ENCODE data around the gene IER3. TPM values are rescaled to one million over a fixed set of nuclear protein-coding genes. Genes with fewer than 3 reads are reported as not detected.

IER3 gene
- total and polyA plus RNA-seq, 2 of the 13 experiments (the other 11 are each of a cell fraction or from before 2014, with no cell fraction given), result 51.1 to 131 TPM

DNA sequence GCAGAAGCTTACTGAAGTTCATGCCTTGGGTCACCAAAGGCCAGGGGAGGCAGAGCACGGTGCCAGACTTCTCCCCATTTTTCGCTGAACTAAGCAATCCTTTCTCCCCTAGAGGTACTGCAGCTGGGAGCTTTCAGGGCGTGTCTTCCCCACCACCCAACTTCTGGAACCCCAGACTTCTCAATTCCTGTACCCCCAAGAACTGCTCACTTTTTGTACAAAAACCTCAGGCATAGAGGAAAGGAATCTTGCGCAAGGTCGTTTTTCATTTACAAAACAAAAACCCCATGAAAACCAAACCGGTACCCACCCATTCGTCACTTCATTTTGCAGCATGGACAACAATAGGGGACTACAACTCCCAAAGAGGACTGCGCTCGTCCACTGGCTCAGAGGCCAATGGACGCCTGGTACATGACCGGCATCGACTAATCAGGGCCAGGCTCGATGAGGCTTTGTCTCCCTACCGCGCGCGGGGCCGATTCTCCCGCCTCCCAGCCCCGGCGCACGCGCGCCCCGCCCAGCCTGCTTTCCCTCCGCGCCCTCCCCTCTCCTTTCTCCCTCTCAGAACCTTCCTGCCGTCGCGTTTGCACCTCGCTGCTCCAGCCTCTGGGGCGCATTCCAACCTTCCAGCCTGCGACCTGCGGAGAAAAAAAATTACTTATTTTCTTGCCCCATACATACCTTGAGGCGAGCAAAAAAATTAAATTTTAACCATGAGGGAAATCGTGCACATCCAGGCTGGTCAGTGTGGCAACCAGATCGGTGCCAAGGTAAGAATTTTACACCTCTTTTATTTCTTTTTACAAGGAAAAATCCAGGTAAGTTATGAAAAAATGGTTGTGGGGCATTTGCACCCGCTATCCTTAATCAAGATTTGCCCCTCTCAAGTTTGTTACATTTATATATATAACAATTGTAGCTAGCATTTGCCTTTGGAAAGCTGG lies 24.3 kb downstream of the IER3 start, which contains the start of gene TUBB (continued):
- TF ChIP-seq NR2F1 (CRISPR knock-in tag; IDR thresholded peaks at IDR 0.05) (no peak), ZNF790 (CRISPR knock-in tag; IDR thresholded peaks at IDR 0.05; ENCODE audit: borderline replicate concordance) (no peak), ZNF547 (CRISPR knock-in tag; IDR thresholded peaks at IDR 0.05) (no peak), STAG1 (CRISPR knock-in tag; IDR thresholded peaks at IDR 0.05) (no peak), RFX3 (CRISPR knock-in tag; IDR thresholded peaks at IDR 0.05) (no peak), GLMP (CRISPR knock-in tag; IDR thresholded peaks at IDR 0.05; ENCODE audit: borderline replicate concordance) (no peak), ZSCAN20 (CRISPR knock-in tag; IDR thresholded peaks at IDR 0.05; ENCODE audit: borderline replicate concordance) (no peak), ZSCAN31 (CRISPR knock-in tag; IDR thresholded peaks at IDR 0.05; ENCODE audit: low read depth) (peak; percentile 59; the same call in 1 of the 2 replicates), MXD4 (CRISPR knock-in tag; IDR thresholded peaks at IDR 0.05) (no peak; the same call in 1 of the 2 replicates), MAFG (CRISPR knock-in tag; IDR thresholded peaks at IDR 0.05) (0 out of 2 replicates have a peak, but pooled peaks have one; percentile 64)
- TF ChIP-seq, protein P1, sequence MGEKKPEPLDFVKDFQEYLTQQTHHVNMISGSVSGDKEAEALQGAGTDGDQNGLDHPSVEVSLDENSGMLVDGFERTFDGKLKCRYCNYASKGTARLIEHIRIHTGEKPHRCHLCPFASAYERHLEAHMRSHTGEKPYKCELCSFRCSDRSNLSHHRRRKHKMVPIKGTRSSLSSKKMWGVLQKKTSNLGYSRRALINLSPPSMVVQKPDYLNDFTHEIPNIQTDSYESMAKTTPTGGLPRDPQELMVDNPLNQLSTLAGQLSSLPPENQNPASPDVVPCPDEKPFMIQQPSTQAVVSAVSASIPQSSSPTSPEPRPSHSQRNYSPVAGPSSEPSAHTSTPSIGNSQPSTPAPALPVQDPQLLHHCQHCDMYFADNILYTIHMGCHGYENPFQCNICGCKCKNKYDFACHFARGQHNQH (CRISPR knock-in tag; IDR thresholded peaks at IDR 0.05), result peak; percentile 72
- TF ChIP-seq, protein P2, sequence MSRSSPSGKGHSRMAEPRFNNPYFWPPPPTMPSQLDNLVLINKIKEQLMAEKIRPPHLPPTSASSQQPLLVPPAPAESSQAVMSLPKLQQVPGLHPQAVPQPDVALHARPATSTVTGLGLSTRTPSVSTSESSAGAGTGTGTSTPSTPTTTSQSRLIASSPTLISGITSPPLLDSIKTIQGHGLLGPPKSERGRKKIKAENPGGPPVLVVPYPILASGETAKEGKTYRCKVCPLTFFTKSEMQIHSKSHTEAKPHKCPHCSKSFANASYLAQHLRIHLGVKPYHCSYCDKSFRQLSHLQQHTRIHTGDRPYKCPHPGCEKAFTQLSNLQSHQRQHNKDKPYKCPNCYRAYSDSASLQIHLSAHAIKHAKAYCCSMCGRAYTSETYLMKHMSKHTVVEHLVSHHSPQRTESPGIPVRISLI (CRISPR knock-in tag; IDR thresholded peaks at IDR 0.05; ENCODE audit: borderline replicate concordance), result 0 out of 2 replicates have a peak, but pooled peaks have one; percentile 25
- TF ChIP-seq, protein P3, sequence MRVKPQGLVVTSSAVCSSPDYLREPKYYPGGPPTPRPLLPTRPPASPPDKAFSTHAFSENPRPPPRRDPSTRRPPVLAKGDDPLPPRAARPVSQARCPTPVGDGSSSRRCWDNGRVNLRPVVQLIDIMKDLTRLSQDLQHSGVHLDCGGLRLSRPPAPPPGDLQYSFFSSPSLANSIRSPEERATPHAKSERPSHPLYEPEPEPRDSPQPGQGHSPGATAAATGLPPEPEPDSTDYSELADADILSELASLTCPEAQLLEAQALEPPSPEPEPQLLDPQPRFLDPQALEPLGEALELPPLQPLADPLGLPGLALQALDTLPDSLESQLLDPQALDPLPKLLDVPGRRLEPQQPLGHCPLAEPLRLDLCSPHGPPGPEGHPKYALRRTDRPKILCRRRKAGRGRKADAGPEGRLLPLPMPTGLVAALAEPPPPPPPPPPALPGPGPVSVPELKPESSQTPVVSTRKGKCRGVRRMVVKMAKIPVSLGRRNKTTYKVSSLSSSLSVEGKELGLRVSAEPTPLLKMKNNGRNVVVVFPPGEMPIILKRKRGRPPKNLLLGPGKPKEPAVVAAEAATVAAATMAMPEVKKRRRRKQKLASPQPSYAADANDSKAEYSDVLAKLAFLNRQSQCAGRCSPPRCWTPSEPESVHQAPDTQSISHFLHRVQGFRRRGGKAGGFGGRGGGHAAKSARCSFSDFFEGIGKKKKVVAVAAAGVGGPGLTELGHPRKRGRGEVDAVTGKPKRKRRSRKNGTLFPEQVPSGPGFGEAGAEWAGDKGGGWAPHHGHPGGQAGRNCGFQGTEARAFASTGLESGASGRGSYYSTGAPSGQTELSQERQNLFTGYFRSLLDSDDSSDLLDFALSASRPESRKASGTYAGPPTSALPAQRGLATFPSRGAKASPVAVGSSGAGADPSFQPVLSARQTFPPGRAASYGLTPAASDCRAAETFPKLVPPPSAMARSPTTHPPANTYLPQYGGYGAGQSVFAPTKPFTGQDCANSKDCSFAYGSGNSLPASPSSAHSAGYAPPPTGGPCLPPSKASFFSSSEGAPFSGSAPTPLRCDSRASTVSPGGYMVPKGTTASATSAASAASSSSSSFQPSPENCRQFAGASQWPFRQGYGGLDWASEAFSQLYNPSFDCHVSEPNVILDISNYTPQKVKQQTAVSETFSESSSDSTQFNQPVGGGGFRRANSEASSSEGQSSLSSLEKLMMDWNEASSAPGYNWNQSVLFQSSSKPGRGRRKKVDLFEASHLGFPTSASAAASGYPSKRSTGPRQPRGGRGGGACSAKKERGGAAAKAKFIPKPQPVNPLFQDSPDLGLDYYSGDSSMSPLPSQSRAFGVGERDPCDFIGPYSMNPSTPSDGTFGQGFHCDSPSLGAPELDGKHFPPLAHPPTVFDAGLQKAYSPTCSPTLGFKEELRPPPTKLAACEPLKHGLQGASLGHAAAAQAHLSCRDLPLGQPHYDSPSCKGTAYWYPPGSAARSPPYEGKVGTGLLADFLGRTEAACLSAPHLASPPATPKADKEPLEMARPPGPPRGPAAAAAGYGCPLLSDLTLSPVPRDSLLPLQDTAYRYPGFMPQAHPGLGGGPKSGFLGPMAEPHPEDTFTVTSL (CRISPR knock-in tag; IDR thresholded peaks at IDR 0.05; ENCODE audit: borderline replicate concordance), result no peak
- TF ChIP-seq, protein P4, sequence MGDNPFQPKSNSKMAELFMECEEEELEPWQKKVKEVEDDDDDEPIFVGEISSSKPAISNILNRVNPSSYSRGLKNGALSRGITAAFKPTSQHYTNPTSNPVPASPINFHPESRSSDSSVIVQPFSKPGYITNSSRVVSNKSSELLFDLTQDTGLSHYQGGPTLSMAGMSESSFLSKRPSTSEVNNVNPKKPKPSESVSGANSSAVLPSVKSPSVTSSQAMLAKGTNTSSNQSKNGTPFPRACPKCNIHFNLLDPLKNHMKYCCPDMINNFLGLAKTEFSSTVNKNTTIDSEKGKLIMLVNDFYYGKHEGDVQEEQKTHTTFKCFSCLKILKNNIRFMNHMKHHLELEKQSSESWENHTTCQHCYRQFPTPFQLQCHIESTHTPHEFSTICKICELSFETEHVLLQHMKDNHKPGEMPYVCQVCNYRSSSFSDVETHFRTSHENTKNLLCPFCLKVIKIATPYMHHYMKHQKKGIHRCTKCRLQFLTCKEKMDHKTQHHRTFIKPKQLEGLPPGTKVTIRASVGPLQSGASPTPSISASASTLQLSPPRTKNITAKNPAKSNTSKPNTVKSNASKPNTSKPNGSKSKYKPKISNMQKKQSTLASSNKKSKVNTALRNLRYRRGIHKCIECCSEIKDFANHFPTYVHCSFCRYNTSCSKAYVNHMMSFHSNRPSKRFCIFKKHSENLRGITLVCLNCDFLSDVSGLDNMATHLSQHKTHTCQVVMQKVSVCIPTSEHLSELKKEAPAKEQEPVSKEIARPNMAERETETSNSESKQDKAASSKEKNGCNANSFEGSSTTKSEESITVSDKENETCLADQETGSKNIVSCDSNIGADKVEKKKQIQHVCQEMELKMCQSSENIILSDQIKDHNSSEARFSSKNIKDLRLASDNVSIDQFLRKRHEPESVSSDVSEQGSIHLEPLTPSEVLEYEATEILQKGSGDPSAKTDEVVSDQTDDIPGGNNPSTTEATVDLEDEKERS (CRISPR knock-in tag; IDR thresholded peaks at IDR 0.05), result peak; percentile 57; the same call in 1 of the 2 replicates
